ENCODE measurements around the gene LMBR1.

The LMBR1 gene

GRCh38 chr7:156732091-156732625 lies 160.8 kb downstream of the LMBR1 start:
- no peak overlapping the region for H3K4me2 ChIP-seq (ENCODE audit: low read depth, low read length, poor library complexity, severe bottlenecking)
- no peaks in the 10 kb centered on the region for H3K9me3 ChIP-seq (ENCODE audit: insufficient read depth, low read length)
- no peaks in the 10 kb centered on the region for H3K9me2 ChIP-seq (replicated peaks; ENCODE audit: insufficient read depth, low read length)
- no peaks in the 10 kb centered on the region for H3K27me3 ChIP-seq (ENCODE audit: low read length)
- peaks cover 27% of the 10 kb centered on the region for H3K36me3 ChIP-seq (ENCODE audit: low read length)
- no peaks in the 10 kb centered on the region for H3K79me2 ChIP-seq (ENCODE audit: insufficient read depth, low read length)
- TF ChIP-seq CTCF (IDR thresholded peaks at IDR 0.05; ENCODE audit: insufficient read depth, low read length, poor library complexity, severe bottlenecking) (no peak), EZH2phosphoT487 (conservative IDR thresholded peaks at IDR 0.05; ENCODE audit: low read length) (no peak)
- no peak overlapping the region for H2AFZ ChIP-seq (ENCODE audit: low read depth, low read length, severe bottlenecking)
- no peak overlapping the region for H3K4me3 ChIP-seq (ENCODE audit: insufficient read depth, low read length, poor library complexity, severe bottlenecking)
- no peaks in the 10 kb centered on the region for H3F3A ChIP-seq (ENCODE audit: insufficient read depth)
- no peak overlapping the region for H3K27ac ChIP-seq (ENCODE audit: low read depth, low read length)
- no peak overlapping the region for H3K9ac ChIP-seq (ENCODE audit: low read length)
- no peaks in the 10 kb centered on the region for H4K20me1 ChIP-seq (ENCODE audit: low read depth, low read length)

- no peak for TF ChIP-seq EZH2phosphoT487 (conservative IDR thresholded peaks at IDR 0.05; ENCODE audit: low read length)
- no peak for TF ChIP-seq CTCF (IDR thresholded peaks at IDR 0.05; ENCODE audit: insufficient read depth, low read length, poor library complexity, severe bottlenecking)
- no peak overlapping the region for H3K9ac ChIP-seq (ENCODE audit: low read length)
- H3K9me2 ChIP-seq (replicated peaks; ENCODE audit: insufficient read depth, low read length): no peaks in the 10 kb centered on the region
- no peaks in the 10 kb centered on the region for H3F3A ChIP-seq (ENCODE audit: insufficient read depth)
- H2AFZ ChIP-seq (ENCODE audit: low read depth, low read length, severe bottlenecking): no peak overlapping the region
- H3K27me3 ChIP-seq (ENCODE audit: low read length): no peaks in the 10 kb centered on the region
- no peaks in the 10 kb centered on the region for H3K9me3 ChIP-seq (ENCODE audit: insufficient read depth, low read length)
- H4K20me1 ChIP-seq (ENCODE audit: low read depth, low read length): no peaks in the 10 kb centered on the region
- no peak overlapping the region for H3K4me2 ChIP-seq (ENCODE audit: low read depth, low read length, poor library complexity, severe bottlenecking)
- peaks cover 27% of the 10 kb centered on the region for H3K36me3 ChIP-seq (ENCODE audit: low read length)
- no peaks in the 10 kb centered on the region for H3K79me2 ChIP-seq (ENCODE audit: insufficient read depth, low read length)
- no peak overlapping the region for H3K4me3 ChIP-seq (ENCODE audit: insufficient read depth, low read length, poor library complexity, severe bottlenecking)
- H3K27ac ChIP-seq (ENCODE audit: low read depth, low read length): no peak overlapping the region
Observed at GRCh38 chr7:156731651-156732050, 161.3 kb downstream of the LMBR1 start.

- TF ChIP-seq EZH2phosphoT487 (conservative IDR thresholded peaks at IDR 0.05; ENCODE audit: low read length) (no peak), CTCF (IDR thresholded peaks at IDR 0.05; ENCODE audit: insufficient read depth, low read length, poor library complexity, severe bottlenecking) (no peak)
- Histone ChIP-seq H3K9me3 (ENCODE audit: insufficient read depth, low read length) (no peaks in the 10 kb centered on the region), H3K79me2 (ENCODE audit: insufficient read depth, low read length) (no peaks in the 10 kb centered on the region), H3K9ac (ENCODE audit: low read length) (no peak overlapping the region), H3F3A (ENCODE audit: insufficient read depth) (no peaks in the 10 kb centered on the region), H3K4me2 (ENCODE audit: low read depth, low read length, poor library complexity, severe bottlenecking) (no peak overlapping the region), H3K27me3 (ENCODE audit: low read length) (no peaks in the 10 kb centered on the region), H3K27ac (ENCODE audit: low read depth, low read length) (no peak overlapping the region), H4K20me1 (ENCODE audit: low read depth, low read length) (no peaks in the 10 kb centered on the region), H3K4me3 (ENCODE audit: insufficient read depth, low read length, poor library complexity, severe bottlenecking) (no peak overlapping the region), H3K9me2 (replicated peaks; ENCODE audit: insufficient read depth, low read length) (no peaks in the 10 kb centered on the region), H2AFZ (ENCODE audit: low read depth, low read length, severe bottlenecking) (no peak overlapping the region), H3K36me3 (ENCODE audit: low read length) (peaks cover 18% of the 10 kb centered on the region; the same call in 1 of the 2 replicates)
Observed at GRCh38 chr7:156725936-156726335, 167.0 kb downstream of the LMBR1 start.
